Measurements from ENCODE around the gene FARP2. TPM values are rescaled to one million over a fixed set of nuclear protein-coding genes. Genes with fewer than 3 reads are reported as not detected.
A peak's percentile ranks its signal among the peaks of the same experiment; 100 is the strongest.

The FARP2 gene
- total RNA-seq, 6 experiments from 2014 or later, result 13.3 to 41.3 (median 28.7) TPM

GRCh38 chr2:241507430-241508239 is 151.6 kb downstream of the FARP2 start:
- H3K4me3 ChIP-seq, result peak overlapping the region; percentile 49 to 91 (median 72)
- TF ChIP-seq POLR2A (IDR thresholded peaks at IDR 0.05), result no peak
- TF ChIP-seq, protein P1, sequence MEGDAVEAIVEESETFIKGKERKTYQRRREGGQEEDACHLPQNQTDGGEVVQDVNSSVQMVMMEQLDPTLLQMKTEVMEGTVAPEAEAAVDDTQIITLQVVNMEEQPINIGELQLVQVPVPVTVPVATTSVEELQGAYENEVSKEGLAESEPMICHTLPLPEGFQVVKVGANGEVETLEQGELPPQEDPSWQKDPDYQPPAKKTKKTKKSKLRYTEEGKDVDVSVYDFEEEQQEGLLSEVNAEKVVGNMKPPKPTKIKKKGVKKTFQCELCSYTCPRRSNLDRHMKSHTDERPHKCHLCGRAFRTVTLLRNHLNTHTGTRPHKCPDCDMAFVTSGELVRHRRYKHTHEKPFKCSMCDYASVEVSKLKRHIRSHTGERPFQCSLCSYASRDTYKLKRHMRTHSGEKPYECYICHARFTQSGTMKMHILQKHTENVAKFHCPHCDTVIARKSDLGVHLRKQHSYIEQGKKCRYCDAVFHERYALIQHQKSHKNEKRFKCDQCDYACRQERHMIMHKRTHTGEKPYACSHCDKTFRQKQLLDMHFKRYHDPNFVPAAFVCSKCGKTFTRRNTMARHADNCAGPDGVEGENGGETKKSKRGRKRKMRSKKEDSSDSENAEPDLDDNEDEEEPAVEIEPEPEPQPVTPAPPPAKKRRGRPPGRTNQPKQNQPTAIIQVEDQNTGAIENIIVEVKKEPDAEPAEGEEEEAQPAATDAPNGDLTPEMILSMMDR (IDR thresholded peaks at IDR 0.05), result no peak
- H3K27me3 ChIP-seq, result no peaks in the 10 kb centered on the region
- peak overlapping the region; percentile 44 to 52 (median 47) for H3K27ac ChIP-seq
- intact Hi-C loops (cut with DNase I), result no loop called here
- WGBS (ENCODE audit: insufficient coverage, low coverage, low lambda C conversion rate, missing lambda C conversion rate), result 0% methylated on average over 6 of the region's 67 CpGs
- peaks cover 0 to 19% (median 6%) of the 10 kb centered on the region in 4 donors for H3K4me1 ChIP-seq
- DNase-seq (peak in 1 of 3 donors; percentile 61), ATAC-seq (peak; percentile 6 to 20 (median 14))
- H3K9me3 ChIP-seq, result no peaks in the 10 kb centered on the region
- no peaks in the 10 kb centered on the region for H3K36me3 ChIP-seq

DNA sequence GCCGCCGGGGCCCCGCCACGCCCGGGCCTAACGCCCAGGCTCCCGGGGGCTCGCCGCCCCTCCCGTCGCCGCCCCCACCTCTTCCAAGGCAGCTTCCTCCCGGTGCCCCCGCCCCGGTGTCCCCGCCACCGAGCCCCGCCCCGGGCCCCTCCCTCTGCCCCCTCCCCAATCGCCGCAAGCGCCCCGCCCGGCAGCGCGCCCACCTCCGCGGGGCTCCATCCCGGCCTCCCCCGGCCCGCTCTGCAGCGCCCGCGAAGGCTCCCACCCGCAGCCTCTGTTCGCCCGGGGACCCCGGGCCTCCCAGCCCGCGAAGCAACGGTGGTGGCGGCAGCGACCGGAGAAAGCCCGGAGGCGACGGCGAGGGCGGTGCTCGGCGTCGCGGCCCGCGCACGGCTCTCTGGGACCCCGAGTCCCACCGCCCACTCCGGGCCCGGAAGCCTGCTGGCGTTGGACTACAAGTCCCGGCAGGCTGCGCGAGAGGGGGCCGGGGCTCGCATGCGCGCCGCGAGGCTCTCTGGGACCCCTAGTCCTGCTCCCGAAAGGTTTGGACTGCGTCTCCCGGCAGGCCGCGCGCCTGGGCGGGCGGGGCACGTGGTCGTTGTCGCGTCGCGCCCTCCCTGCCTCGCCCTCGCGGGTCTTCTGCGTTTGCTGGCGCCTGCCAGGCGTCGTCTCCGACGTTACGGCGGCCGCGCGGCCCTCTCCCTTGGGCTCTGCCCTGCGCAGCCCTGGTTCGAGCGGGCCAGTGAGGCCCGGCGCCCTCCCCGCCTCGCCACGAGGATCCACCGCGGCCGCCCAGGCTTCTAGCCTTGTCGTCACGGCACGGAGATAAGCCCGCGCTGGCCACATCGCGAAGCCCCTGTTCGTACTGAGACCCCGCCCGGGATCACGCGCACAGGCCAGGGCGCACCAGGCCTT is 152.4 kb downstream of the FARP2 start, which contains the start of gene STK25:
STK25 (minus strand) TSS at position 345 of the 915 bp plus-strand sequence. CDS start 549 bp downstream, outside the sequence.
- no CpG with 5 or more reads among the region's 122 CpGs for WGBS (ENCODE audit: insufficient coverage, low coverage, low lambda C conversion rate, missing lambda C conversion rate)
- intact Hi-C loops (cut with DNase I), result no loop called here
- H3K4me1 ChIP-seq, result peaks cover 0 to 19% (median 6%) of the 10 kb centered on the region in 4 donors

DNA sequence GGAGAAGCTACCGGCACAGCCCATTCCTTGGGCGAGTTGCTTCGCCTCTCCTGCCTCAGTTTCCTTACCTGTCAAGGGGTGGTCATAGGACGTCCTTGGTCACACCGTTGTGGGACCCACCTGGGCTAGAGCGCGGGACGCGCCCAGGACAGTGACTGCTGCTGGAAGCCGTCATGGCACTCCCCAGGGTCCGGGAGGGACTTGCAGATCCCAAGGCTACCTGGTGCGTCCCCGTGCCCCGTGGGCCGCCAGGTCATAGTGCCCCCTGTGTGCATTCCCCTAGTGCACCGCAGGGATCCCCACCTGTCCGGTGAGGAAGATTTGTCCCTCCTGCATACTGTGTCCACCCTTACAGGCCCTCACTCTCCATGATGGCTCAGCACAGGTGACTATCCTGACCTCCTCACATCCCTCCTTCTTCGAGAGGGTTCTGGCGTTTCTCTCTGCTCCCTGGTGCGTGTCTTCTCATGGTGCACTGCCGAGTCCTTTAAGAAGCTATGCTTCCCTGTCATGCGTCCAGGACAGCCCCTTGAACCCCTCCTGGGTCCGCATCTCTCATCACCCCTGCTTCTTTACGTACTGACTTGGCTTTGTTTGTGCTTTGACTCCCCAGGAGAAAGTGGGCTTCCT is 153.2 kb downstream of the FARP2 start:
- 23% methylated on average over 14 of the region's 24 CpGs for WGBS (ENCODE audit: insufficient coverage, low coverage, low lambda C conversion rate, missing lambda C conversion rate)
- DNase-seq, result peak in 2 of 3 donors; percentile 50 to 67

More for the DNA sequence above, 152.4 kb downstream of the FARP2 start, which contains the start of gene STK25:
- peak; percentile 66 for TF ChIP-seq POLR2A (IDR thresholded peaks at IDR 0.05)
- TF ChIP-seq, protein P1 (IDR thresholded peaks at IDR 0.05), result no peak
- no peaks in the 10 kb centered on the region for H3K9me3 ChIP-seq
- no peaks in the 10 kb centered on the region for H3K27me3 ChIP-seq
- H3K27ac ChIP-seq, result peak within 1 kb of the TSS; percentile 47 to 61 (median 52)
- no peaks in the 10 kb centered on the region for H3K36me3 ChIP-seq
- DNase-seq (peak; percentile 98), ATAC-seq (peak; percentile 95 to 98 (median 97))
- H3K4me3 ChIP-seq, result peak within 1 kb of the TSS; percentile 49 to 91 (median 72)

More for the DNA sequence above, 153.2 kb downstream of the FARP2 start:
- Histone ChIP-seq H3K9me3 (no peaks in the 10 kb centered on the region), H3K4me1 (peaks cover 0 to 19% (median 6%) of the 10 kb centered on the region in 4 donors), H3K36me3 (no peaks in the 10 kb centered on the region), H3K27ac (peak overlapping the region; percentile 34 to 61 (median 52)), H3K4me3 (peak overlapping the region; percentile 49 to 91 (median 72)), H3K27me3 (no peaks in the 10 kb centered on the region)
- TF ChIP-seq, protein P1 (IDR thresholded peaks at IDR 0.05), result no peak
- TF ChIP-seq POLR2A (IDR thresholded peaks at IDR 0.05), result no peak
- intact Hi-C loops (cut with DNase I), result no loop called here
- peak in 1 of 4 donors; percentile 2 for ATAC-seq

All from right lobe of liver (tissue), 6 donors.